Heart right ventricle (tissue), 16 donors: ENCODE data around the gene ZC3H4. TPM values are rescaled to one million over a fixed set of nuclear protein-coding genes. Genes with fewer than 3 reads are reported as not detected.
"Not testable (repeated sequence)": the region's sequence is repeated elsewhere in the genome, so short reads cannot be mapped to it uniquely, and the experiment has no call there.

Experiments used
- ATAC-seq, 8 donors: fragments of 200-7000 bp; cut with Tn5 transposase; one replicate each; pipeline ENCODE4 v1.9.1; 2020; ENCODE audit warnings: mild to moderate bottlenecking in 8 of 8, moderate library complexity in 8 of 8, moderate number of reproducible peaks in 1 of 8
- DNase-seq, 2 donors: peaks; one replicate each; pipeline ENCODE4 v3.0.0-alpha.2; 2020
- H3K27ac ChIP-seq, 10 donors: fragments of 200-600 bp; sonication (generic) in 2 of 10; one replicate each; pipeline versions ENCODE4 v1.5.0 to v1.8.0; 2020 to 2022; ENCODE audit warnings: mild to moderate bottlenecking in 3 of 10
- H3K27me3 ChIP-seq, 7 donors: fragments of 200-600 bp; one replicate each; pipeline ENCODE4 v1.8.0; 2021 to 2022; ENCODE audit warnings: mild to moderate bottlenecking in 2 of 7
- H3K36me3 ChIP-seq, 9 donors: fragments of 200-600 bp; sonication (generic) in 1 of 9; one replicate each; pipeline versions ENCODE4 v1.5.0 to v1.8.0; 2020 to 2022; ENCODE audit warnings: mild to moderate bottlenecking in 2 of 9
- H3K4me1 ChIP-seq, 9 donors: fragments of 200-600 bp; sonication (generic) in 1 of 9; one replicate each; pipeline versions ENCODE4 v1.5.0 to v1.8.0; 2020 to 2022; ENCODE audit warnings: mild to moderate bottlenecking in 4 of 9
- H3K4me3 ChIP-seq, 10 donors: fragments of 200-600 bp; sonication (generic) in 2 of 10; one replicate each; pipeline versions ENCODE4 v1.5.0 to v1.8.0; 2020 to 2022; ENCODE audit warnings: mild to moderate bottlenecking in 7 of 10, moderate library complexity in 2 of 10
- H3K9me3 ChIP-seq, 11 donors: fragments of 200-600 bp in 10 of 11; sonication (generic) in 2 of 11; one replicate each; pipeline versions ENCODE4 v1.5.0 to v1.8.0; 2013 to 2022; ENCODE audit warnings: mild to moderate bottlenecking in 2 of 11, control low read depth in 1 of 11, moderate library complexity in 1 of 11
- WGBS, 2 donors: extraction: QIAGEN DNeasy Blood & Tissue Kit; methylation state at CpG; one replicate each; pipeline ENCODE4 v1.1.7; 2013; ENCODE audit warnings: inconsistent platforms in 1 of 2; 5-methylcytosine and 5-hydroxymethylcytosine counted together
- intact Hi-C, 10 donors: fragments of 100-400 bp; cut with DNase I; formaldehyde crosslinking; loops; one replicate each; pipeline versions ENCODE4 v1.11.1 to v1.14.2; 2022
- polyA plus RNA-seq, 2 donors: library from polyadenylated mRNA; stranded (reverse); fragments of 200-250 nt; gene quantifications; one replicate each; pipeline ENCODE4 v1.2.3, GENCODE V29; 2013
- total RNA-seq, 10 donors: library from RNA; stranded (reverse); fragmentation: NEBNext Ultra II Directional in 3 of 10; extraction: Animal tissue kit (Norgen Biotek cat#: 25700) in 3 of 10; gene quantifications; one replicate each; pipeline versions ENCODE4 v1.2.1 to v1.2.4, GENCODE V29; 2021 to 2023
- TF ChIP-seq, protein P1 (sequence below), 9 donors: fragments of 200-600 bp; sonication (generic) in 2 of 9; IDR thresholded peaks; one replicate each; pipeline versions ENCODE4 v1.5.0 to v1.8.0; 2021 to 2022; ENCODE audit warnings: antibody characterized with exemption in 9 of 9, mild to moderate bottlenecking in 5 of 9, moderate library complexity in 1 of 9
- donor health status: Arrhythmogenic right ventricular cardiomyopathy.
- donor health status: ischemic (EF 13 %, LVEDD 7.1; RV severe dilation, severe dysfunction).
- donor health status: healthy with polysubstance abuse.
- donor health status: DM: no; HTN: yes; CAD: no.
- donor health status: DM: no; HTN: no; CAD: no.
- donor health status: ischemic (EF 25% LVEDD 6.9; RV normal size, moderate dysfunction).
- donor health status: ischemic (EF 25% LVEDD 5.7; RV mildly dilated, moderate dysfunction).
- donor health status: healthy.
- donor health status: DM: yes; HTN: yes; CAD: no.
- donor health status: Ischemic cardiomyopathy.
- donor health status: ischemic (EF 35%, LVEDD 5.7; RV mildly dilated, moderate dysfunction).
- donor health status: nonischemic (EF 11% LVEDD 7.7; RV severe dilation, severe dysfunction).
- donor health status: DM: yes; HTN: yes; CAD: no.
- donor health status: PGD.
- donor health status: ischemic (EF 29% LVEDD 5.4; RV normal size, mild dysfunction).
- donor health status: nonischemic (EF 23%, LVEDD 6.1; RV moderate dilation, normal function).

The ZC3H4 gene
- total and polyA plus RNA-seq, 12 donors: 4.5 to 32.8 (median 25.1) TPM

DNA sequence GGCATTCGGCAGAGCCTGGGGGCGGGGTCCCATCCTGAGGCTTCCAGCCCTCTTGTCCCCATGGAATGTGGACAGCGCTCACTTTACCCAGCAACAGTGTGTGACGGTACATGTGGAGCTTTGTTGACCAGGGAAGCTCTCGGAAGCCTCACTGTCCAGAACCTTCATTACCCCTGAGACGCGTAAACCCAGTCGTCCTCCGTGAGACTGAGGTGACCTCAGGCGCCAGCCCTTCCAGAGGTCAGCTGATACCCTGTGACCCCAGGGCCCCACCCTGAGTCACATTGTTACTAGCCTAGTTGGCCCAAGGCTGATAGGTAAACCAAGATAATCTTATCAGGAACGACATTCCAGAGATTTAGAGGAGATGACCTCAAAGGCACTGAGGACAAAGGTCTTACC lies 55.0 kb downstream of the ZC3H4 start:
- no peaks in the 10 kb centered on the region for H3K27me3 ChIP-seq
- H3K27ac ChIP-seq: no peak overlapping the region
- H3K4me1 ChIP-seq: no peaks in the 10 kb centered on the region
- no peak for ATAC-seq
- H3K9me3 ChIP-seq: no peaks in the 10 kb centered on the region
- H3K36me3 ChIP-seq: peaks cover 0 to 1% (median 0%) of the 10 kb centered on the region in 9 donors
- intact Hi-C loops: loop anchor here in 1 of 10 donors (2.0 kb wide), 1 partner anchor 28 kb away; no protein-coding TSS in a partner anchor
- 52 to 62% methylated on average over 11 of the region's 11 CpGs for WGBS, 2 donors
- no peak for DNase-seq
- no peak overlapping the region for H3K4me3 ChIP-seq
- TF ChIP-seq, protein P1, sequence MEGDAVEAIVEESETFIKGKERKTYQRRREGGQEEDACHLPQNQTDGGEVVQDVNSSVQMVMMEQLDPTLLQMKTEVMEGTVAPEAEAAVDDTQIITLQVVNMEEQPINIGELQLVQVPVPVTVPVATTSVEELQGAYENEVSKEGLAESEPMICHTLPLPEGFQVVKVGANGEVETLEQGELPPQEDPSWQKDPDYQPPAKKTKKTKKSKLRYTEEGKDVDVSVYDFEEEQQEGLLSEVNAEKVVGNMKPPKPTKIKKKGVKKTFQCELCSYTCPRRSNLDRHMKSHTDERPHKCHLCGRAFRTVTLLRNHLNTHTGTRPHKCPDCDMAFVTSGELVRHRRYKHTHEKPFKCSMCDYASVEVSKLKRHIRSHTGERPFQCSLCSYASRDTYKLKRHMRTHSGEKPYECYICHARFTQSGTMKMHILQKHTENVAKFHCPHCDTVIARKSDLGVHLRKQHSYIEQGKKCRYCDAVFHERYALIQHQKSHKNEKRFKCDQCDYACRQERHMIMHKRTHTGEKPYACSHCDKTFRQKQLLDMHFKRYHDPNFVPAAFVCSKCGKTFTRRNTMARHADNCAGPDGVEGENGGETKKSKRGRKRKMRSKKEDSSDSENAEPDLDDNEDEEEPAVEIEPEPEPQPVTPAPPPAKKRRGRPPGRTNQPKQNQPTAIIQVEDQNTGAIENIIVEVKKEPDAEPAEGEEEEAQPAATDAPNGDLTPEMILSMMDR (IDR thresholded peaks at IDR 0.05): no peak

DNA sequence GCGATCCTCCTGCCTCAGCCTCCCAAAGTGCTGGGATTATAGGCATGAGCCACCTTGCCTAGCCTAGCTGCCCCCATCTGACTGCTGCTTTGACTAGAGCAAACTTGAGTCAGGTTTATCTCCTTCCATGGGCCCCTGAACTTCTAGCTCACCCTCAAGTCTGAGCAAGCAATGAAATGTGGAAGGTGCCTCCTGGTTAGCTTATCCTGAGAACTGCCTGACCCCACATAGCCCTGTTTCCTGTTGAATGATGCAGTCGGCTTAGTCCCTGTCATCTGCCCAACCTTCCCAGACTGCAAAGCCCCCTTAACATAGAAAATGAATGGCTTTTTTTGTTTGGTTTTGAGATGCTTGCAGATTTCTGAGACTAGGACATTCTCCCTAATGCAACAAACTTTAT lies 56.2 kb downstream of the ZC3H4 start:
- no peak for ATAC-seq

GRCh38 chr19:47056411-47056810 lies 57.2 kb downstream of the ZC3H4 start:
- DNase-seq: no peak
- no peak overlapping the region for H3K4me3 ChIP-seq
- no peaks in the 10 kb centered on the region for H3K36me3 ChIP-seq
- intact Hi-C loops: no loop called here
- no peak for ATAC-seq
- TF ChIP-seq, protein P1 (IDR thresholded peaks at IDR 0.05): no peak
- no peaks in the 10 kb centered on the region for H3K4me1 ChIP-seq
- H3K27me3 ChIP-seq: no peaks in the 10 kb centered on the region
- WGBS, 2 donors: 69 to 76% methylated on average over 5 of the region's 5 CpGs
- H3K27ac ChIP-seq: no peak overlapping the region
- H3K9me3 ChIP-seq: no peaks in the 10 kb centered on the region

More for the DNA sequence above, 56.2 kb downstream of the ZC3H4 start:
- no peaks in the 10 kb centered on the region for H3K9me3 ChIP-seq
- H3K36me3 ChIP-seq: no peaks in the 10 kb centered on the region
- DNase-seq: no peak
- 57 to 63% methylated on average over 2 of the region's 2 CpGs for WGBS, 2 donors
- H3K4me3 ChIP-seq: no peak overlapping the region
- no peak overlapping the region for H3K27ac ChIP-seq
- no peaks in the 10 kb centered on the region for H3K27me3 ChIP-seq
- H3K4me1 ChIP-seq: no peaks in the 10 kb centered on the region
- intact Hi-C loops: no loop called here
- TF ChIP-seq, protein P1 (IDR thresholded peaks at IDR 0.05): no peak

- H3K36me3 ChIP-seq, ATAC-seq, intact Hi-C loops, H3K27ac ChIP-seq, DNase-seq, H3K27me3 ChIP-seq, H3K9me3 ChIP-seq, H3K4me3 ChIP-seq: not testable (repeated sequence)
- WGBS, 2 donors: 86 to 93% methylated on average over 3 of the region's 3 CpGs
- H3K4me1 ChIP-seq: peaks cover 0 to 13% (median 7%) of the 10 kb centered on the region in 9 donors
Measured at GRCh38 chr19:47050562-47050961, 63.0 kb downstream of the ZC3H4 start.

DNA sequence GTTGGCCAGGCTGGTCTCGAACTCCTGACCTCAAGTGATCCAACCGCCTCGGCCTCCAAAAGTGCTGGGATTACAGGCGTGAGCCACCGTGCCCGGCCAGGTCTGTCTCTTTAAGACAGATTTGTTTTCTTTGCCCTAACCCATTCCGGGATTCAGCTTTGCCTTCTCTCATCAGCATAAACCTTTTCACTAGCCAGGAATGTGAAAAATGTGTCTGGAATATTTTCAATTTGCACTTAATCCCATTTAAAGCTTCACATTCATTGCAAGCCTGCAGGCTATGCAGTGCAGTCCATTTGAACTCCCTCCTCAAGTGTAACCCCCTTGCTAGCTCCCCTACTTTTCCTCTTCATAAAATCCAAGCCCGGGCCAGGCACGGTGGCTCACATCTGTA lies 64.3 kb downstream of the ZC3H4 start:
- ATAC-seq (no peak), DNase-seq (no peak)
- WGBS, 2 donors: 57 to 68% methylated on average over 9 of the region's 9 CpGs
- intact Hi-C loops: loop anchor here in 1 of 10 donors (5.0 kb wide), 1 partner anchor 63 kb away; the partner anchor contains the start of gene ZC3H4
- Histone ChIP-seq H3K36me3 (no peaks in the 10 kb centered on the region), H3K4me1 (peaks cover 0 to 13% (median 7%) of the 10 kb centered on the region in 9 donors), H3K9me3 (no peaks in the 10 kb centered on the region), H3K27ac (no peak overlapping the region), H3K27me3 (no peaks in the 10 kb centered on the region), H3K4me3 (peak overlapping the region in 6 of 10 donors; percentile 22 to 98 (median 98))
- TF ChIP-seq, protein P1 (IDR thresholded peaks at IDR 0.05): no peak
